ENCODE measurements around the gene MKKS. TPM values are rescaled to one million over a fixed set of nuclear protein-coding genes. Genes with fewer than 3 reads are reported as not detected.

MKKS gene
- total and polyA plus RNA-seq, 10 of the 15 experiments (the other 5 are each of a cell fraction or from before 2014, with no cell fraction given): 4.3 to 17.9 (median 7.7) TPM

GRCh38 chr20:10445758-10446157 is 11.7 kb upstream of the MKKS start:
- SMC1A ChIA-PET (ENCODE audit: uncharacterized antibody, unreplicated experiment): interaction anchor here (1.3 kb wide), 1 partner anchor 28 kb away, joined by 4 read pairs; no protein-coding TSS in a partner anchor
- in situ Hi-C loops (cut with MboI) (no loop called here), intact Hi-C loops (cut with micrococcal nuclease; ENCODE audit: unreplicated experiment) (no loop called here)
- no peaks in the 10 kb centered on the region for H3K27me3 ChIP-seq (replicated peaks in 1 of 2; ENCODE audit: control insufficient read depth in 2 of 2, insufficient read depth in 2 of 2, low read length in 1 of 2)
- H3K4me3 ChIP-seq: no peak overlapping the region
- no peaks in the 10 kb centered on the region for H3K9me3 ChIP-seq (replicated peaks; ENCODE audit: control insufficient read depth, insufficient read depth, low read length)
- no peak for ATAC-seq
- 96% methylated on average over 4 of the region's 4 CpGs for WGBS (ENCODE audit: insufficient coverage, insufficient replicate concordance, low lambda C conversion rate, missing lambda C conversion rate)
- RAD21 ChIA-PET (ENCODE audit: unreplicated experiment): interaction anchor here (1.0 kb wide), 1 partner anchor 18 kb away, joined by 3 read pairs; no protein-coding TSS in a partner anchor
- FAIRE-seq: no peak
- DNase-seq (ENCODE audit: low read depth, low spot score): no peak
- peaks cover 11% of the 10 kb centered on the region for H3K79me2 ChIP-seq (ENCODE audit: control insufficient read depth, insufficient read depth, low read length)
- CTCF ChIA-PET: interaction anchor here (0.8 kb wide), 1 partner anchor 107 kb away, joined by 4 read pairs; no protein-coding TSS in a partner anchor
- no peaks in the 10 kb centered on the region for H3K36me3 ChIP-seq (ENCODE audit: control insufficient read depth in 2 of 2, insufficient read depth in 2 of 2, low read length in 1 of 2)
- H3K4me2 ChIP-seq (ENCODE audit: control insufficient read depth, insufficient read depth): no peak overlapping the region
- H3K4me1 ChIP-seq (ENCODE audit: control insufficient read depth, insufficient read depth, low read length): peaks cover 24% of the 10 kb centered on the region
- POLR2A ChIA-PET: interaction anchor here (0.7 to 2.1 kb wide), 2 partner anchors 11 to 23 kb away, joined by 4 to 7 read pairs; partner anchors contain the start of genes MKKS and SLX4IP
- no peaks in the 10 kb centered on the region for H4K20me1 ChIP-seq (ENCODE audit: control insufficient read depth, insufficient read depth)
- H3K27ac ChIP-seq (ENCODE audit: control insufficient read depth, insufficient read depth): no peak overlapping the region; the same call in 1 of the 2 replicates
- TF ChIP-seq STAT1 (conservative IDR thresholded peaks at IDR 0.05) (no peak), NKRF (conservative IDR thresholded peaks at IDR 0.05) (no peak), TCF7 (IDR thresholded peaks at IDR 0.05; ENCODE audit: borderline replicate concordance) (no peak), TAF1 (IDR thresholded peaks at IDR 0.05; ENCODE audit: borderline replicate concordance, low read depth, low read length) (no peak), E2F8 (IDR thresholded peaks at IDR 0.05; ENCODE audit: low read depth, partially characterized antibody) (no peak), SPI1 (IDR thresholded peaks at IDR 0.05; ENCODE audit: borderline replicate concordance, insufficient read depth, low read depth, low read length) (no peak), RAD21 (IDR thresholded peaks at IDR 0.05; ENCODE audit: insufficient read depth, low read depth, low read length) (no peak), RUNX3 (IDR thresholded peaks at IDR 0.05; ENCODE audit: low read length) (no peak), FOS (IDR thresholded peaks at IDR 0.05; ENCODE audit: borderline replicate concordance, extremely low read depth, insufficient read length) (no peak), BACH1 (IDR thresholded peaks at IDR 0.05; ENCODE audit: borderline replicate concordance) (no peak), NBN (IDR thresholded peaks at IDR 0.05) (no peak)
- H3K9ac ChIP-seq (ENCODE audit: control insufficient read depth, insufficient read depth, low read length): no peak overlapping the region
- BruUV-seq (replicated peaks): no TSS peak
- no peak overlapping the region for H2AFZ ChIP-seq (ENCODE audit: control insufficient read depth, low read depth, low read length)

All from GM12878 (cell line).